BJ (cell line): ENCODE measurements around the gene LMCD1. TPM values are rescaled to one million over a fixed set of nuclear protein-coding genes. Genes with fewer than 3 reads are reported as not detected.

ENCODE experiments used
- CTCF ChIA-PET: fragments of 350-600 bp; formaldehyde crosslinking; extraction: SDS; loops from one replicate; lab custom pipeline; 2021; ENCODE audit warnings: antibody characterized with exemption, inconsistent platforms; lab: Yijun Ruan, JAX
- POLR2A ChIA-PET: fragments of 300-600 bp; sonication (Branson Sonifier 250); formaldehyde crosslinking; extraction: SDS; loops from one replicate; lab custom pipeline; 2021; ENCODE audit warnings: antibody characterized with exemption; lab: Charles Lee
- DNase-seq: peaks from one replicate; pipeline ENCODE4 v3.0.0-alpha.2; 2011; ENCODE audit warnings: low read depth
- H3K27me3 ChIP-seq: 2 replicates; pipeline ENCODE4 v1.6.0; 2011; ENCODE audit warnings: low read length; ENCODE audit not compliant: control insufficient read depth, insufficient read depth
- H3K36me3 ChIP-seq: 2 replicates; pipeline ENCODE4 v1.5.1; 2011; ENCODE audit warnings: low read length; ENCODE audit not compliant: control insufficient read depth, insufficient read depth
- H3K4me3 ChIP-seq: 2 replicates; pipeline ENCODE4 v1.5.1; 2011; ENCODE audit warnings: low read depth, mild to moderate bottlenecking, control low read depth, low read length
- polyA plus RNA-seq: library from polyadenylated mRNA; depleted of rRNA; stranded (reverse); fragments of >200 nt; gene quantifications from 2 replicates; pipeline ENCODE4 v1.2.3, GENCODE V29; 2011
- TF ChIP-seq, protein P1 (sequence below): IDR thresholded peaks from 2 replicates; pipeline ENCODE4 v1.5.1; 2011; ENCODE audit warnings: low read depth, mild to moderate bottlenecking, control low read depth, inconsistent platforms, low read length, moderate library complexity; ENCODE audit not compliant: insufficient read depth

The LMCD1 gene
- polyA plus RNA-seq, 1 experiment, result 168 TPM

DNA sequence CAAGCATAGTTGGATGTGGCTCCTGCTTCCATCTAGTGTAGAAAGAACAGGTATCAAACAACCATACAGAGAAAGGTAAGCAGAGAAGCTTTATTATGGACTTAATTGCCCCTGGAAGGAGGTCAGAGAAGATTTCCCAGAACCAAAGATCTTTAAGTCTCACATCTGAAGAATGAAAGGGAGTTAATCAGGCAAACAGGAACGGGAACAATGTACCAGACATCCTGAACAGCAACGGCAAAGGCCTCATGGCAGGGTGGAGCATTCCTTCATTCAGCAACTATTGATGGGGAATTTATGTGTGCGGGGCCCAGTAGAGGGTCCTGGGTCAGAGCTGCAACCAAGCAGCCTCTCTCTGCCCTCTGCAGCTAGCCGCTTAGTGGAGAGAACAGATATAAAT is 61.5 kb downstream of the LMCD1 start:
- Histone ChIP-seq H3K4me3 (no peak overlapping the region), H3K36me3 (peaks cover 11% of the 10 kb centered on the region), H3K27me3 (no peaks in the 10 kb centered on the region)
- CTCF ChIA-PET, result interaction anchor here (0.6 kb wide), 1 partner anchor 1038 kb away, joined by 3 read pairs; no protein-coding TSS in a partner anchor
- no peak for DNase-seq
- TF ChIP-seq, protein P1, sequence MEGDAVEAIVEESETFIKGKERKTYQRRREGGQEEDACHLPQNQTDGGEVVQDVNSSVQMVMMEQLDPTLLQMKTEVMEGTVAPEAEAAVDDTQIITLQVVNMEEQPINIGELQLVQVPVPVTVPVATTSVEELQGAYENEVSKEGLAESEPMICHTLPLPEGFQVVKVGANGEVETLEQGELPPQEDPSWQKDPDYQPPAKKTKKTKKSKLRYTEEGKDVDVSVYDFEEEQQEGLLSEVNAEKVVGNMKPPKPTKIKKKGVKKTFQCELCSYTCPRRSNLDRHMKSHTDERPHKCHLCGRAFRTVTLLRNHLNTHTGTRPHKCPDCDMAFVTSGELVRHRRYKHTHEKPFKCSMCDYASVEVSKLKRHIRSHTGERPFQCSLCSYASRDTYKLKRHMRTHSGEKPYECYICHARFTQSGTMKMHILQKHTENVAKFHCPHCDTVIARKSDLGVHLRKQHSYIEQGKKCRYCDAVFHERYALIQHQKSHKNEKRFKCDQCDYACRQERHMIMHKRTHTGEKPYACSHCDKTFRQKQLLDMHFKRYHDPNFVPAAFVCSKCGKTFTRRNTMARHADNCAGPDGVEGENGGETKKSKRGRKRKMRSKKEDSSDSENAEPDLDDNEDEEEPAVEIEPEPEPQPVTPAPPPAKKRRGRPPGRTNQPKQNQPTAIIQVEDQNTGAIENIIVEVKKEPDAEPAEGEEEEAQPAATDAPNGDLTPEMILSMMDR, result no peak
- POLR2A ChIA-PET, result no interaction called here

DNA sequence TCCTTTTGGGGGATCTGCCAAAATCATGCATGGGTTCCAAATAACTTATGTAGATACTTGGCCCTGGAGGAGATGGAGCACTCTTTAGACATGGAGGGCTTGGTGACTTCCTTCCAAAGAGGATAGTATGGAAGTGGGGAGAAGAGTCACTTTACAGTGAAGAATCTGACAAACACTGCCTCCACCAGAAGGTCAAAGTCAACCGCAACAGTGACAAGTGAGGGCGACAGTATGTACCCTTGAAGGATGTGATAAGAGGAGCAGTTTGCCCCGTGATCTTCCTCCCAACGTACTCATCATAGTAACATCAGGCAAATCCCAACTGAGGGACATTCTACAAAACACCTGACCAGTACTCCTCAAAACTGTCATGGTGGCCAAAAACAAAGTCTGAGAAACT is 62.0 kb downstream of the LMCD1 start:
- no peak for DNase-seq
- Histone ChIP-seq H3K27me3 (no peaks in the 10 kb centered on the region), H3K36me3 (peaks cover 12% of the 10 kb centered on the region), H3K4me3 (no peak overlapping the region)
- TF ChIP-seq, protein P1, result no peak
- POLR2A ChIA-PET, result no interaction called here
- CTCF ChIA-PET, result no interaction called here

DNA sequence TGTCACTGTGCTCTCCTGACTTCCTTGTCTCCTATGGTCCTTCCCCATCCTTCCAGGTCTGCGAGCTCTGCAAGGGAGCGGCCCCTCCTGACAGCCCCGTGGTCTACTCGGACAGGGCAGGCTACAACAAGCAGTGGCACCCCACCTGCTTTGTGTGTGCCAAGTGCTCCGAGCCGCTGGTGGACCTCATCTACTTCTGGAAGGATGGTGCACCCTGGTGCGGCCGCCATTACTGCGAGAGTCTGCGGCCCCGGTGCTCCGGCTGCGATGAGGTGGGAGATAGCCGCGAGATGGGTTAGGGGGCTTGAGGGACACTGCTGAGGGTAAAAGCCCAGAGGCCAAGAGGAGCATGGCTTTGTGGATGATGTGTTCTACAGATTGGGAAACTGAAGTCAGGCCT is 63.8 kb downstream of the LMCD1 start:
- POLR2A ChIA-PET, result no interaction called here
- no peak overlapping the region for H3K4me3 ChIP-seq
- CTCF ChIA-PET, result no interaction called here

DNA sequence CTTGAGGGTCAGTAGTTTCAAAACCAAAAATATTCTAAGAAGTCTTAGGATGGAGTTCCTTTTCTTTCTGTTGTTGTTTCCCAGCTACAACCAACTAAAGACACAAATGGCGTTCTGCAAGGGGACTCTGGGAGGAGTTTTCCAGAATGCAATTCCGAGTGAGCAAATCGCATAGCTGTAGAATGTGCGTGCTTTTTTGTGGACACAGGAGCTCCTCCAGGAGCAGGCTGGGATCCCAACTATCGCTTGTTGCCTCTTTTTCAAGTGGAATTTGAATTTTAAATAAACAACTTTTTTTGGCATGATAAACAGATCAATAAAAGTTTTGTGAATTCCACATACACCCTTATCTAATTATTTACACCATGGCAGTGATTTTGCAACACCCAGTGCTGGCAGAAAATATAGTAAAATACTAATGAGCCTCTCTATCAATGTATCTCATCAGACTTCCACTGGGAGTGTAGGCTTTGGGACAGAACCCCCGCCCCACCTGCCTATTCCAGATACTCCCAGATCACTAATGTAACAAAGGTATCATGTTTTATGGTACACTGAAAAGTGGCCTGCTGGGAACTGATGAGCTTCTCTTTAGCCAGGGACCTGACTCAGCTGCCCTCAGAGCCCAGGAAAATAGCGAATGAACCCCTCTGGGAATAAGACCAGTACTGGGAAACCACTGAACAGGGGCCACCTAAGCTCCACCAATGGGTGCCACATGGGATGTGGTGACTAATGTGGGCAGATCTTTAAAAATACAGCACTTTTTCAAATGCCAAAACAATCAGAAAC is 66.4 kb downstream of the LMCD1 start:
- Histone ChIP-seq H3K36me3 (peaks cover 19% of the 10 kb centered on the region), H3K27me3 (no peaks in the 10 kb centered on the region), H3K4me3 (no peak overlapping the region)
- TF ChIP-seq, protein P1, result no peak
- CTCF ChIA-PET, result interaction anchor here (0.9 kb wide), 1 partner anchor 9 kb away, joined by 3 read pairs; no protein-coding TSS in a partner anchor
- DNase-seq, result no peak
- POLR2A ChIA-PET, result interaction anchor here (0.8 kb wide), 1 partner anchor 9 kb away, joined by 3 read pairs; no protein-coding TSS in a partner anchor

More for the DNA sequence above, 63.8 kb downstream of the LMCD1 start:
- TF ChIP-seq, protein P1, result no peak
- H3K27me3 ChIP-seq, result no peaks in the 10 kb centered on the region
- peaks cover 19% of the 10 kb centered on the region for H3K36me3 ChIP-seq
- DNase-seq, result no peak

DNA sequence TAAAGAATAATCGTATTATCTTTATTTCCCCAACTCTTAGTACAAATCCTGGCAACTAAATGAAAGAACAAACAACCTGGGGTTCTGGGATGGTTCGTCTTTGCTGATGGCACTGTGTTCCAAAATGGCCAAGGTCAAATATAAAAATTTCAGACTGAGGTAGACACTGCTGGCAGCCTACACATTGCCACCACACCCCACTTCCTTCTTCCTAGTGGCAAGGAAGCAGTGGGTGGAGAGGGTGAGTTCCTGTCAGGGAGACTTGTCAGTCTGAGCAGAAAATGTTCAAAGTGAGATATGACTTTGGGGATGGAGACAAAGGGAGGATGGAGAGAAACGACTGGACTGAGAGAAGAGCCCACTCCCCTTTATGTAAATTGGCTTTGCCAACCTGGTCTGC is 69.6 kb downstream of the LMCD1 start:
- Histone ChIP-seq H3K36me3 (peaks cover 11% of the 10 kb centered on the region), H3K27me3 (no peaks in the 10 kb centered on the region), H3K4me3 (no peak overlapping the region)
- TF ChIP-seq, protein P1, result no peak
- ChIA-PET CTCF (interaction anchor here (1.2 kb wide), 1 partner anchor 16 kb away, joined by 4 read pairs; no protein-coding TSS in a partner anchor), POLR2A (no interaction called here)
- DNase-seq, result no peak
